Sigmoid colon (tissue), 7 donors: ENCODE results near the gene TPT1. TPM values are rescaled to one million over a fixed set of nuclear protein-coding genes. Genes with fewer than 3 reads are reported as not detected.
A peak's percentile ranks its signal among the peaks of the same experiment; 100 is the strongest.

Source experiments
- DNase-seq: peaks from one replicate; pipeline ENCODE4 v3.0.0-alpha.2; 2019
- H3K27ac ChIP-seq, 4 donors: fragments of 200-600 bp; sonication (generic); one replicate each; pipeline ENCODE4 v1.5.1; 2016 to 2019; ENCODE audit warnings: mild to moderate bottlenecking in 1 of 4
- H3K27me3 ChIP-seq, 3 donors: fragments of 200-600 bp; sonication (generic); one replicate each; pipeline ENCODE4 v1.5.1; 2019; ENCODE audit warnings: mild to moderate bottlenecking in 1 of 3
- H3K36me3 ChIP-seq, 4 donors: fragments of 200-600 bp; sonication (generic); one replicate each; pipeline ENCODE4 v1.5.1; 2016 to 2019
- H3K4me1 ChIP-seq, 4 donors: fragments of 200-600 bp; sonication (generic); one replicate each; pipeline ENCODE4 v1.5.1; 2017 to 2019
- H3K4me3 ChIP-seq, 4 donors: fragments of 200-600 bp; sonication (generic); one replicate each; pipeline ENCODE4 v1.5.1; 2017 to 2019; ENCODE audit warnings: mild to moderate bottlenecking in 2 of 4, moderate library complexity in 1 of 4
- H3K9me3 ChIP-seq, 4 donors: fragments of 200-600 bp in 3 of 4; sonication (generic) in 3 of 4; one replicate each; pipeline versions ENCODE4 v1.5.1 to v1.6.1; 2013 to 2019
- CTCF ChIP-seq, 4 experiments: fragments of 450-650 bp in 3 of 4; fragments of 200-600 bp in 1 of 4; IDR thresholded peaks; one replicate each; pipeline ENCODE4 v1.5.1; 2016 to 2019; ENCODE audit warnings: antibody characterized with exemption in 4 of 4, mild to moderate bottlenecking in 3 of 4, moderate library complexity in 2 of 4
- EP300 ChIP-seq, 4 donors: sonication (generic); formaldehyde crosslinking; IDR thresholded peaks; one replicate each; pipeline ENCODE4 v1.6.1; 2017; ENCODE audit warnings: antibody characterized with exemption in 4 of 4
- POLR2A ChIP-seq, 2 donors: fragments of 450-650 bp; IDR thresholded peaks; one replicate each; pipeline ENCODE4 v1.6.1; 2016; ENCODE audit warnings: antibody characterized with exemption in 2 of 2, mild to moderate bottlenecking in 2 of 2, moderate library complexity in 2 of 2
- POLR2AphosphoS5 ChIP-seq, 4 donors: sonication (generic); formaldehyde crosslinking; IDR thresholded peaks; one replicate each; pipeline ENCODE4 v1.6.1; 2017; ENCODE audit warnings: antibody characterized with exemption in 4 of 4
- WGBS, 2 donors: extraction: QIAGEN DNeasy Blood & Tissue Kit; methylation state at CpG; one replicate each; pipeline ENCODE4 v1.1.7; 2013; 5-methylcytosine and 5-hydroxymethylcytosine counted together
- intact Hi-C: fragments of 100-400 bp; cut with DNase I; formaldehyde crosslinking; loops from one replicate; pipeline ENCODE4 v1.15.1; 2023
- polyA plus RNA-seq, 3 donors: library from polyadenylated mRNA; stranded (reverse); fragments of 200-250 nt; gene quantifications; one replicate each; pipeline ENCODE4 v1.2.3, GENCODE V29; 2013
- total RNA-seq, 4 donors: library from RNA; depleted of rRNA; stranded (reverse); fragments of >200 nt; gene quantifications; one replicate each; pipeline ENCODE4 v1.1.0, GENCODE V29; 2016
- donor health status: healthy with polysubstance abuse.
- donor health status: Bipolar disorder and iron deficiency.
- donor health status: healthy.

The TPT1 gene
- total and polyA plus RNA-seq, 7 donors, result 3,556 to 14,118 (median 5,645) TPM

DNA sequence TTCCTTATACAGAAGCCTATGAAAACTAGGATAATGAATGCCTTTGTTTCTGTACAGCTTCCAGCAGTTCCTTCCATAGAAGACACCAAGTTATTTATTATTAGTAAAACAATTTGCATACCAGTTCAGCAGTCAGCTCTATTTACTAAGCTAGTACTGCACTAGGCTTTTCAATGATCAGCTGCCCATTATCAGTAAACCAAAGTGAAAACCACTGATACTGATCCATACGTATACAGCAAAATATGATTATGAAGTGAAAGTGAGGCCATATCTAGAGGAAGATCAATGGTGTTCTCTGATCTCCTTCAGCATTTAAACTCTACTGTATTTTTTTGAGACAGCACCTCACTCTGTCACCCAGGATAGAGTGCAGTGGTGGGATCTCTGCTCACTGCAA is 3.2 kb downstream of the TPT1 start:
- TF ChIP-seq POLR2A (IDR thresholded peaks at IDR 0.05), result no peak
- TF ChIP-seq CTCF (IDR thresholded peaks at IDR 0.05), result no peak
- no peak for TF ChIP-seq EP300 (IDR thresholded peaks at IDR 0.05)
- TF ChIP-seq POLR2AphosphoS5 (IDR thresholded peaks at IDR 0.05), result no peak
- no peak for DNase-seq
- peaks cover 2 to 71% (median 52%) of the 10 kb centered on the region in 4 donors for H3K4me1 ChIP-seq
- peaks cover 26 to 57% (median 41%) of the 10 kb centered on the region in 4 donors for H3K36me3 ChIP-seq
- intact Hi-C loops, result no loop called here
- peak overlapping the region in 1 of 4 donors; percentile 97 for H3K4me3 ChIP-seq
- WGBS, 2 donors, result 67 to 75% methylated on average over 1 of the region's 1 CpG
- peak overlapping the region in 2 of 4 donors; percentile 99 for H3K27ac ChIP-seq
- no peaks in the 10 kb centered on the region for H3K9me3 ChIP-seq
- H3K27me3 ChIP-seq, result no peaks in the 10 kb centered on the region

GRCh38 chr13:45337395-45337794 is 3.6 kb downstream of the TPT1 start:
- 86 to 87% methylated on average over 3 of the region's 3 CpGs for WGBS, 2 donors
- TF ChIP-seq EP300 (IDR thresholded peaks at IDR 0.05) (no peak), CTCF (IDR thresholded peaks at IDR 0.05) (no peak), POLR2AphosphoS5 (IDR thresholded peaks at IDR 0.05) (no peak), POLR2A (IDR thresholded peaks at IDR 0.05) (no peak)
- no peak overlapping the region for H3K4me3 ChIP-seq
- H3K36me3 ChIP-seq, result peaks cover 26 to 57% (median 41%) of the 10 kb centered on the region in 4 donors
- no peak overlapping the region for H3K27ac ChIP-seq
- H3K27me3 ChIP-seq, result no peaks in the 10 kb centered on the region
- intact Hi-C loops, result no loop called here
- H3K4me1 ChIP-seq, result peaks cover 2 to 71% (median 50%) of the 10 kb centered on the region in 4 donors
- DNase-seq, result no peak
- H3K9me3 ChIP-seq, result no peaks in the 10 kb centered on the region

DNA sequence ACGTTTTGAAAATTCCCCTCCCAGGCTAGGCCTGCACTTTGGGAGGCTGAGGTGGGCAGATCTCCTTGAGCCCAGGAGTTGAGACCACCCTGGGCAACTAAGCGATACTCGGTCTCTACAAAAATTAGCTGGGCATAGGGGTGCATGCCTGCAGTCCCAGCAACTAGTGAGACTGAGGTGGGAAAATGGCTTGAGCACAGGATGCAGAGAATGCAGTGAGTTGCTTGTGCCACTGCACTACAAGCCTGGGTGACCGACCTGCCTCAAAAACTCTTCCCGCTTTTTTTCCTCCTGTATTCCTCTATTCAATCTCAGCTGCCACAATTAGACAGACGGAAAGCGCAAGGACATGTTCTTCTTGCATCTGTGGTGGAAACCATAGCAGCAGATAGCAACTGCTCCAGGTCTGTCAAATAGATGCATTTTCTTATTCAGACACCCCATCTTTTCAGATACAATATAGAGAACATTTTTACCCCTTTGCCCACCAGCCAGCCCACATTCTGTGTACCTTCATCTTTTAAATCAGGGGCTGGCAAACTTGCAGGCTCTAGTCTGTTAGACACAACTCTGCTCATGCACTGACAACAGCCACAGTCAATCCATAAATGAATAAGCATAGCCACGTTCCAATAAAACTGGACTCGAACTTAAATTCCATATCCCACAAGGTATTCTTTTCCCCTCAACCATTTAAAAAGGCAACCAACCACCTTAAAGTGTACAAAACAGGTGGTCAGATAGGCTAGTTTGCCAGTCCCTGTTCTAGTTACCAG is 4.8 kb downstream of the TPT1 start:
- 78 to 85% methylated on average over 9 of the region's 9 CpGs for WGBS, 2 donors
- Histone ChIP-seq H3K4me1 (peaks cover 2 to 73% (median 47%) of the 10 kb centered on the region in 4 donors), H3K36me3 (peaks cover 26 to 57% (median 41%) of the 10 kb centered on the region in 4 donors)

DNA sequence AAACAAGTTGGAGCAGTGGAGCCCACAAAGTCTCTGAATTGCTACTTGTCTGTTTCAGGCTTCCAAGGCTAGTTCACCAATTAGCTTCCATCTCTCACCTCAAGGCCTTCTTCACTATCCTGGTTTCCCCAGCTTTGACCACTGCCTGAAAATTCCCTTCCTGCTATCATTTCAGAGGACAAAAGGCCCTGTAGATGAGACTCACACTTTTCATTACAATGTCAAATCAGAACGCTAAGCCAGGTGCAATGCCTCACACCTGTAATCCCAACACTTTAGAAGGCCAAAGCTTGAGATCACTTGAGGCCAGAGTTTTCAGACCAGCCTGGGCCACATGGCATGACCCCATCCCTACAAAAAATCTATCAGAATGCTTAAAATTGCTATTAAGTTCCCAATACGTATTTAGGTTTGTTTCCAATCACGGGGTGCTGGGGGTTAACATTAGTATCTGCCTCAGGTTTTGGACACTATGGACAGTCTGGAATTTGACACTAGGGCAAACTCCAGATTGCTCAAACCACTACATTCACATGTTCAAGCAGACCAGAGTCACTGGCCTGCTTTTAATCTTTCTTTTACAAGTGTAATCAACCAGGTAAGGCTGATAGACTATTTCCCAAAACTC is 5.5 kb downstream of the TPT1 start:
- H3K36me3 ChIP-seq, result peaks cover 26 to 57% (median 41%) of the 10 kb centered on the region in 4 donors
- no peak overlapping the region for H3K27ac ChIP-seq
- intact Hi-C loops, result no loop called here
- no peak overlapping the region for H3K4me3 ChIP-seq
- H3K27me3 ChIP-seq, result no peaks in the 10 kb centered on the region
- WGBS, 2 donors, result 61 to 81% methylated on average over 3 of the region's 3 CpGs
- no peaks in the 10 kb centered on the region for H3K9me3 ChIP-seq
- H3K4me1 ChIP-seq, result peaks cover 2 to 73% (median 47%) of the 10 kb centered on the region in 4 donors
- DNase-seq, result no peak
- no peak for TF ChIP-seq EP300 (IDR thresholded peaks at IDR 0.05)
- no peak for TF ChIP-seq POLR2A (IDR thresholded peaks at IDR 0.05)
- TF ChIP-seq POLR2AphosphoS5 (IDR thresholded peaks at IDR 0.05), result peak in 1 of 4 donors; percentile 28
- no peak for TF ChIP-seq CTCF (IDR thresholded peaks at IDR 0.05)

More for the DNA sequence above, 4.8 kb downstream of the TPT1 start:
- intact Hi-C loops, result no loop called here
- TF ChIP-seq POLR2A (IDR thresholded peaks at IDR 0.05) (no peak), POLR2AphosphoS5 (IDR thresholded peaks at IDR 0.05) (peak in 2 of 4 donors; percentile 6 to 11)
- H3K27me3 ChIP-seq, result no peaks in the 10 kb centered on the region
- DNase-seq, result no peak
- no peaks in the 10 kb centered on the region for H3K9me3 ChIP-seq
- no peak overlapping the region for H3K4me3 ChIP-seq
- no peak overlapping the region for H3K27ac ChIP-seq
